ENCODE measurements around the gene DNAJC5.

DNA sequence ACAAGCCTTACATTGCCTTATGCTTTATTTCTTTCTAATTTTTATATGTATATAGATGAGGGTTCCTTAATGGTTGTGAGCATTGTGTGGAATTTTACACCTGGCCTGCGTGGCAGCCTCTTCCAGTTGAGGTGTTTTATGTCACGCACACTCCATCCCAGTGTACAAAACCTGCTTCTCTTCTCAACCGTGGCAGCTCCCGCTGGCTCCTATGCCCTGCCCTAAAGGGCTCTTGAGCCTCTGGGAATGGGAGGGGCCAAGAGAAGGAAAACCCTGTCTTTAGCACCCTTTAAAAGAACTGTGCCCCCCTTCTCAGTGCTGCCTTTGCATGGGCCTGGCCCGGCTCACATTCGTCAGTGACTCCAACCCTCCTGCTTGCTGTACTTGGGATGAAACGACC, 4.3 kb upstream of the DNAJC5 start:
- TF ChIP-seq, protein P1, sequence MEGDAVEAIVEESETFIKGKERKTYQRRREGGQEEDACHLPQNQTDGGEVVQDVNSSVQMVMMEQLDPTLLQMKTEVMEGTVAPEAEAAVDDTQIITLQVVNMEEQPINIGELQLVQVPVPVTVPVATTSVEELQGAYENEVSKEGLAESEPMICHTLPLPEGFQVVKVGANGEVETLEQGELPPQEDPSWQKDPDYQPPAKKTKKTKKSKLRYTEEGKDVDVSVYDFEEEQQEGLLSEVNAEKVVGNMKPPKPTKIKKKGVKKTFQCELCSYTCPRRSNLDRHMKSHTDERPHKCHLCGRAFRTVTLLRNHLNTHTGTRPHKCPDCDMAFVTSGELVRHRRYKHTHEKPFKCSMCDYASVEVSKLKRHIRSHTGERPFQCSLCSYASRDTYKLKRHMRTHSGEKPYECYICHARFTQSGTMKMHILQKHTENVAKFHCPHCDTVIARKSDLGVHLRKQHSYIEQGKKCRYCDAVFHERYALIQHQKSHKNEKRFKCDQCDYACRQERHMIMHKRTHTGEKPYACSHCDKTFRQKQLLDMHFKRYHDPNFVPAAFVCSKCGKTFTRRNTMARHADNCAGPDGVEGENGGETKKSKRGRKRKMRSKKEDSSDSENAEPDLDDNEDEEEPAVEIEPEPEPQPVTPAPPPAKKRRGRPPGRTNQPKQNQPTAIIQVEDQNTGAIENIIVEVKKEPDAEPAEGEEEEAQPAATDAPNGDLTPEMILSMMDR (IDR thresholded peaks at IDR 0.05) = no peak
- no peak for TF ChIP-seq POLR2A (IDR thresholded peaks at IDR 0.05)
